ENCODE data around the gene RGPD3. TPM values are rescaled to one million over a fixed set of nuclear protein-coding genes. Genes with fewer than 3 reads are reported as not detected.
"Not testable (repeated sequence)": the region's sequence is repeated elsewhere in the genome, so short reads cannot be mapped to it uniquely, and the experiment has no call there.

The RGPD3 gene
- total RNA-seq, 1 experiment from 2014 or later = not detected

DNA sequence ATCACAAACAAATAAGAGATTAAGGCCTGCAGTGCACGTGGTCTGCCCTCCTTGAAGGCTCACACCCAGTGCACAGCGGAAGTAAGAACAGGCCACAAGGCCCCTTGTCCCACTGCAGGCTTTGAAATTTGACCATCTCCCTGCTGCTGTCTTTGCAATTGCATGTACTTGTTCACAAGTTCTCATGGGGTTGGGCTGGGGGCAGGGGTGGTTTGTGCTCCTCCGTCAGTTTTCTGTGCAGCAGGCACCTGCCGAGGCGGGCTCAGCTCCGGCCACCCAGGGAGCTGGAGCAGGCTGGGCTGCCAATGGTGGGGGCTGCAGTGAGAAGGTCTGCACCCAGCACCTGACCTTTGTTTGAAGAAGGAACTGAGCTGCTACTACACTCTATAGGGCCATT lies 41.2 kb upstream of the RGPD3 start:
- H3K79me2 ChIP-seq (ENCODE audit: low read length); H3K27ac ChIP-seq (ENCODE audit: low read length); H3K4me2 ChIP-seq (ENCODE audit: low read depth, low read length, poor library complexity, severe bottlenecking); H2AFZ ChIP-seq (ENCODE audit: low read length); H3K9me3 ChIP-seq (ENCODE audit: low read length); H4K20me1 ChIP-seq (ENCODE audit: insufficient read depth, low read depth, low read length); DNase-seq; H3K9ac ChIP-seq (ENCODE audit: low read length); H3K4me3 ChIP-seq (ENCODE audit: low read length); H3K36me3 ChIP-seq (ENCODE audit: insufficient read depth, low read length); H3K4me1 ChIP-seq (ENCODE audit: low read length); H3K9me2 ChIP-seq (replicated peaks; ENCODE audit: insufficient read depth, low read length); H3K27me3 ChIP-seq (ENCODE audit: low read length): not testable (repeated sequence)

DNA sequence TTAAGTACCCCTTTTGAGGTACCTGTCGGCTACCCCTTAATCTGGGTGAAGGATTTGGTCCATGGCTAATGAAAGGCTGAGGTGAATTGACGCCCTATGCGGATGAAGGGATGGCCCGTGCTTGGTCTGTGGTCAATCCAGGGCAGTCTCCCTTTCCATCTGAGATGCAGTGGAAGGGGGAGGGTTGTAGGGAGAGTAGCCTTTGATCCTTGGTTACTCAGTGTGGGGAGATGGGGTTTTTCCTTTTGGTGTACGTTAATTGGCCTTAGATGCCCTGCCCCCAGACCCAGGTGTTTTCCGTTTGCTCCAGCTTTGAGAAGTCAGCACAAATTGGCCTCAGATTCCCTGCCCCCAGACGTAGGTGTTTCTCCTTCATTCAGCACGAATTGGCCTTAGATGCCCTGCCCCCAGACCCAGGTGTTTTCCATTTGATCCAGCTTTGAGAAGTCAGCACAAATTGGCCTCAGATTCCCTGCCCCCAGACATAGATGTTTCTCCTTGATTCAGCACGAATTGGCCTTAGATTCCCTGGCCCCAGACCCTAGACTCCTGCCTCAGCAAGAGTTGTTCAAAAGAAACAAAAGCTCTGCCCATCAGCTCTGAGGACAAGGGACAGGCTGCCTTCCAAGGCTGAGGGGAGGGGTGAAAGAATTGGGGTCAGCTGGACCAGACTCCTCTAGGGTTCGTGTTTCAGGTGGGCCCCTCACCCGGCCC lies 40.6 kb upstream of the RGPD3 start:
- DNase-seq; H3K9ac ChIP-seq (ENCODE audit: low read length): not testable (repeated sequence)

DNA sequence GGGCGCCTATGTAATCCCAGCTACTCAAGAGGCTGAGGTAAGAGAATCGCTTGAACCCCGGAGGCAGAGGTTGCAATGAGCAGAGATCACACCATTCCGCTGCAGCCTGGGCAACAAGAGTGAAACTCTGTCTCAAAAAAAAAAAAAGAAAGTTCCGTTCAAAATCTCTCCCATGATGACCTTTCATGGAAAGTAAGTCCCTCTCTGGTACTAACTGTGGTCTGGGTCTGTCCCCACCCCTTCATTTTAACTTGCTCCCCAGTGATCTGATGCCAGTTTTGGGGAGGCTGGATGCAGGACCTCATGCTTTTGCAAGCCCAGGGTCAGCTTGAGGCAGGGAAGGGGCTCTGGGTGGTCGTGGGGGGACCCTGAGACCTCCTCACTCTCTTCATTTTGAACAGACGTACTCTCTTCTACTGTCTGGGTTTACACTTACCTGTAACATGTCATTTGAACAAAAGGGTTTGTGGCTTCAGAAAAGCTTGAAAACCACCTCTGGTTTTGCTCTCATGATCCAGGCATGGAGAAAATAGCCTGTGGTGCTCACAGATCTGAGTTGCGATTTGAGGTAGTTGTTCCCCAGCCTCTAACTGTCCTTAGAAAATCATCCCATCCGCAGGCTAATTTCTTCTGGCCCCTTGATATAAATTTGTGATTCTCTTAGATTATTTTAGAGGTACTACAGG lies 37.9 kb upstream of the RGPD3 start:
- H3K4me3 ChIP-seq (ENCODE audit: low read length); H3K4me1 ChIP-seq (ENCODE audit: low read length); H3K9me2 ChIP-seq (replicated peaks; ENCODE audit: insufficient read depth, low read length); H3K27me3 ChIP-seq (ENCODE audit: low read length); H2AFZ ChIP-seq (ENCODE audit: low read length); H3K9ac ChIP-seq (ENCODE audit: low read length); H3K36me3 ChIP-seq (ENCODE audit: insufficient read depth, low read length); DNase-seq; H3K9me3 ChIP-seq (ENCODE audit: low read length); H3K79me2 ChIP-seq (ENCODE audit: low read length); H3K4me2 ChIP-seq (ENCODE audit: low read depth, low read length, poor library complexity, severe bottlenecking); H4K20me1 ChIP-seq (ENCODE audit: insufficient read depth, low read depth, low read length); H3K27ac ChIP-seq (ENCODE audit: low read length): not testable (repeated sequence)

More for the DNA sequence above, 40.6 kb upstream of the RGPD3 start:
- not testable (repeated sequence) for H4K20me1 ChIP-seq (ENCODE audit: insufficient read depth, low read depth, low read length); H3K4me2 ChIP-seq (ENCODE audit: low read depth, low read length, poor library complexity, severe bottlenecking); H3K9me3 ChIP-seq (ENCODE audit: low read length); H3K36me3 ChIP-seq (ENCODE audit: insufficient read depth, low read length); H3K79me2 ChIP-seq (ENCODE audit: low read length); H3K4me1 ChIP-seq (ENCODE audit: low read length); H3K27ac ChIP-seq (ENCODE audit: low read length); H3K9me2 ChIP-seq (replicated peaks; ENCODE audit: insufficient read depth, low read length); H2AFZ ChIP-seq (ENCODE audit: low read length); H3K27me3 ChIP-seq (ENCODE audit: low read length); H3K4me3 ChIP-seq (ENCODE audit: low read length)

DNA sequence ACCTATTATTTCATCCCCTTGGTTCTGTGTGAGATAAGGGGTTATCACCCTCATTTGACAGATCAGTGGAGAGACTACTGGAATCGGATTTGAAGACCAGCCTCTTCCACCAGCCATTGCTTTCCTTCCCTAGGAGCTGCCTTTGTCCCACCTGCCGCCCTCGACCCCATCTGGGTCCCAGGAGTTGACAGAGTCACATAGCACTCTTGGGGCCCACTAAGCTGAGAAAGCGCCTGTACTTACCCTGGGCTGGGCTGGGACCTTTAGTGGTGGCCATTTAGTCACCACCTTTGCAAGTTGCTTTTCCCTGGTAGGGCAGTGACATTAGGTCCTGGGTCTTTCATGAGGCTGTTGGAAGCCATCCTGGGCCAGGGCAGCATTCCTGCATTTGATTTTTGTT lies 36.6 kb upstream of the RGPD3 start:
- not testable (repeated sequence) for H3K4me1 ChIP-seq (ENCODE audit: low read length); DNase-seq; H3K4me2 ChIP-seq (ENCODE audit: low read depth, low read length, poor library complexity, severe bottlenecking); H3K9ac ChIP-seq (ENCODE audit: low read length); H3K4me3 ChIP-seq (ENCODE audit: low read length); H4K20me1 ChIP-seq (ENCODE audit: insufficient read depth, low read depth, low read length); H3K9me2 ChIP-seq (replicated peaks; ENCODE audit: insufficient read depth, low read length); H3K36me3 ChIP-seq (ENCODE audit: insufficient read depth, low read length); H3K79me2 ChIP-seq (ENCODE audit: low read length); H2AFZ ChIP-seq (ENCODE audit: low read length); H3K9me3 ChIP-seq (ENCODE audit: low read length); H3K27ac ChIP-seq (ENCODE audit: low read length); H3K27me3 ChIP-seq (ENCODE audit: low read length)

DNA sequence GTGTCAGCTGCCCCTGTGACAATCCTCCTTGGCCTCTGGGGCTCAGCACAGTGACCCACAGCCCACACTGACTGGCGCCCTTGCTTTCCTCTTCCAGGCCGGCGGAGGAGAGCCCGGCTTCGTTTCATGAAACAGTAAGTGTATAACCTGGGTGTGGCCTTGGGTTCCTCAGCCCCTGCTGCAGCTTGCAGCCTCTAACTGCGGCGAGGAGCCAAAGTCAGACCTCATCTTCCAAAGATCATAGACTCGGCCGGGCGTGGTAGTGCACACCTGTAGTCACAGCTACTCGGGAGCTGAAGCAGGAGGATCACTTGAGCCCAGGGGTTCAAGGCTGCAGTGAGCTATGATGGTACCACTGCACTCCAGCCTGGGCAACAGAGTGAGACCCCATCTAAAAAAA lies 36.0 kb upstream of the RGPD3 start:
- not testable (repeated sequence) for H3K27me3 ChIP-seq (ENCODE audit: low read length); H3K27ac ChIP-seq (ENCODE audit: low read length); H3K9me3 ChIP-seq (ENCODE audit: low read length); H2AFZ ChIP-seq (ENCODE audit: low read length); H3K4me3 ChIP-seq (ENCODE audit: low read length); H3K79me2 ChIP-seq (ENCODE audit: low read length); H3K9me2 ChIP-seq (replicated peaks; ENCODE audit: insufficient read depth, low read length); H3K4me1 ChIP-seq (ENCODE audit: low read length); H4K20me1 ChIP-seq (ENCODE audit: insufficient read depth, low read depth, low read length); H3K4me2 ChIP-seq (ENCODE audit: low read depth, low read length, poor library complexity, severe bottlenecking); H3K36me3 ChIP-seq (ENCODE audit: insufficient read depth, low read length); DNase-seq; H3K9ac ChIP-seq (ENCODE audit: low read length)

DNA sequence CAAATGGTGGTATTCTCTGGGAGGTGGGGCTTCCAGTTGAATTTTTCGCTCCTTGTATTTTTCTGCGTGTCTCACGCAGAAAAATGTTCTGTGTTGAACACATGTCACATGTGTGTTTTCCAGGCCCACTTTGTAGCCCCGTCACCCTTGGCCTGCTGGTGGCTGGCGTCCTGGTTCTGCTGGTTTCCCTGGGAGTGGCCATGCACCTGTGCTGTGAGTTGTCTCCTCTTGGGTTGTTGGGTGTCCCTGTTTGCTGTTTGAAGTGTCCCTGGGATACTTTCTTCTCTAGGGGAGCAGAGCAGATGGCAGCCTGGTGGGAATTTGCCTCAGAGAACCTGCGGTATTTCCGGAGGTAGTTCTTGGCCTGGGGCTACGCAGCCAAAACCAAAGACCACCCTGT lies 34.1 kb upstream of the RGPD3 start:
- not testable (repeated sequence) for H3K27ac ChIP-seq (ENCODE audit: low read length); H3K79me2 ChIP-seq (ENCODE audit: low read length); H2AFZ ChIP-seq (ENCODE audit: low read length); DNase-seq; H3K9me3 ChIP-seq (ENCODE audit: low read length); H3K36me3 ChIP-seq (ENCODE audit: insufficient read depth, low read length); H3K4me1 ChIP-seq (ENCODE audit: low read length); H3K27me3 ChIP-seq (ENCODE audit: low read length); H3K4me2 ChIP-seq (ENCODE audit: low read depth, low read length, poor library complexity, severe bottlenecking); H3K4me3 ChIP-seq (ENCODE audit: low read length); H3K9ac ChIP-seq (ENCODE audit: low read length); H4K20me1 ChIP-seq (ENCODE audit: insufficient read depth, low read depth, low read length); H3K9me2 ChIP-seq (replicated peaks; ENCODE audit: insufficient read depth, low read length)

DNA sequence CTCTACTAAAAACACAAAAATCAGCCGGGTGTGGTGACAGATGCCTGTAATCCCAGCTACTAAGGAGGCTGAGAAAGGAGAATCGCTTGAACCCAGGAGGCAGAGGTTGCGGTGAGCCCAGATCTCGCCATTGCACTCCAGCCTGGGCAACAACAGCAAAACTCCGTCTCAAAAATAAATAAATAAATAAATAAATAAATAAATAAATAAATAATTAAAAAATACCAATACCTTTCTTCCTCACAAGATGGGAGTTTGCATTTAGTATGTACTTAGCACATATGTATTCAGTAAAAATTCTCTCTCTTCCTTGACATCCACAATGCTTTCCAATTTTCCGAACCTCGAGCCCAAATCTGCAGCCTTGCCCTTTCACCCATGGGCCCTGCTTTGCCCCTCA lies 32.1 kb upstream of the RGPD3 start:
- H3K27me3 ChIP-seq (ENCODE audit: low read length); H3K27ac ChIP-seq (ENCODE audit: low read length); H3K36me3 ChIP-seq (ENCODE audit: insufficient read depth, low read length); H3K4me3 ChIP-seq (ENCODE audit: low read length); H3K9ac ChIP-seq (ENCODE audit: low read length); H3K79me2 ChIP-seq (ENCODE audit: low read length); H3K9me2 ChIP-seq (replicated peaks; ENCODE audit: insufficient read depth, low read length); H2AFZ ChIP-seq (ENCODE audit: low read length); H3K9me3 ChIP-seq (ENCODE audit: low read length); DNase-seq; H4K20me1 ChIP-seq (ENCODE audit: insufficient read depth, low read depth, low read length); H3K4me1 ChIP-seq (ENCODE audit: low read length); H3K4me2 ChIP-seq (ENCODE audit: low read depth, low read length, poor library complexity, severe bottlenecking): not testable (repeated sequence)

DNA sequence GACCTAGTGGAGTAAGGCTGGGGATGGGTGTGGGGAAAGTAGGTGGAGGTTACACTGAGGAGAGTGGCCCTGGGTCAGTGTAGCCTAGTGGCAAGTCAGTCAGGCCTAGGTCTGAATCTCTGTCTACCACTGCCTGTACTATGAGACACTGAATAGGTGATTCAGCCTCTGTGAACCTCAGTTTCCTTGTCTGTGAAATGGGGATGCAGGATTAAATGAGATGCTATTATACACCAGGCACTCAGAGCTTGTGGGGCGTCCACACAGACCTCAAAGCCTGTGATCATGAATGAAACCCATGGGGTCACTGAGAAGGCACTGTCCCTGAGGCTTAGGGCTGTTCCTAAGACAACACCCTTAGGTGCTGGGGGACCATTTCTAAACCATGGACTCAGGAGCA lies 30.3 kb upstream of the RGPD3 start:
- not testable (repeated sequence) for H3K79me2 ChIP-seq (ENCODE audit: low read length); H3K27ac ChIP-seq (ENCODE audit: low read length); H3K9me2 ChIP-seq (replicated peaks; ENCODE audit: insufficient read depth, low read length); H3K4me3 ChIP-seq (ENCODE audit: low read length); H3K36me3 ChIP-seq (ENCODE audit: insufficient read depth, low read length); H3K9me3 ChIP-seq (ENCODE audit: low read length); H3K4me2 ChIP-seq (ENCODE audit: low read depth, low read length, poor library complexity, severe bottlenecking); H3K27me3 ChIP-seq (ENCODE audit: low read length); H3K4me1 ChIP-seq (ENCODE audit: low read length); DNase-seq; H2AFZ ChIP-seq (ENCODE audit: low read length); H4K20me1 ChIP-seq (ENCODE audit: insufficient read depth, low read depth, low read length); H3K9ac ChIP-seq (ENCODE audit: low read length)
